GM23338 (cell line): ENCODE data around the gene GPNMB. TPM values are rescaled to one million over a fixed set of nuclear protein-coding genes. Genes with fewer than 3 reads are reported as not detected.

ENCODE experiments used
- CREB1 ChIP-seq: fragments of 250-450 bp; sonication (Bioruptor Pico); IDR thresholded peaks from 2 replicates; pipeline ENCODE4 v1.5.0; 2020; ENCODE audit warnings: low read depth, mild to moderate bottlenecking, moderate library complexity
- EZH2 ChIP-seq: fragments of 200-600 bp; sonication (generic); IDR thresholded peaks from one replicate; pipeline ENCODE4 v1.8.0; 2017; ENCODE audit warnings: antibody characterized with exemption, mild to moderate bottlenecking, low read depth; ENCODE audit not compliant: unreplicated experiment
- EZH2phosphoT487 ChIP-seq: fragments of 200-600 bp; sonication (generic); IDR thresholded peaks from one replicate; pipeline ENCODE4 v1.8.1; 2018; ENCODE audit warnings: antibody characterized with exemption; ENCODE audit not compliant: unreplicated experiment
- NANOG ChIP-seq: IDR thresholded peaks from 2 replicates; pipeline ENCODE4 v1.6.1; 2016; ENCODE audit warnings: antibody characterized with exemption, borderline replicate concordance
- POLR2AphosphoS5 ChIP-seq: IDR thresholded peaks from 2 replicates; pipeline ENCODE4 v1.6.1; 2016; ENCODE audit warnings: antibody characterized with exemption, low read depth
- REST ChIP-seq: IDR thresholded peaks from one replicate; pipeline ENCODE4 v1.6.1; 2018; ENCODE audit warnings: antibody characterized with exemption; ENCODE audit not compliant: unreplicated experiment
- STAT1 ChIP-seq: IDR thresholded peaks from one replicate; pipeline ENCODE4 v1.6.1; 2016; ENCODE audit warnings: antibody characterized with exemption; ENCODE audit not compliant: unreplicated experiment
- ZNF331 ChIP-seq: fragments of 250-450 bp; sonication (Bioruptor Pico); IDR thresholded peaks from 2 replicates; pipeline ENCODE4 v1.5.0; 2020; ENCODE audit warnings: low read depth, mild to moderate bottlenecking, moderate library complexity
- ZNF462 ChIP-seq: fragments of 250-450 bp; sonication (Bioruptor Pico); IDR thresholded peaks from 2 replicates; pipeline ENCODE4 v1.5.0; 2020; ENCODE audit warnings: mild to moderate bottlenecking, moderate library complexity
- polyA plus RNA-seq: library from polyadenylated mRNA; unstranded; fragments of >200 nt; fragmentation: Nextera tagmentation; extraction: Ambion mirVana; gene quantifications from 2 replicates; pipeline ENCODE4 v1.2.1, GENCODE V29; 2016
- total RNA-seq: library from RNA; depleted of rRNA; stranded (reverse); fragments of >200 nt; shearing (Covaris generic); gene quantifications from 2 replicates; pipeline ENCODE4 v1.2.3, GENCODE V29; 2014

The GPNMB gene
- total and polyA plus RNA-seq, 2 experiments from 2014 or later, result 0.76 to 1.2 TPM

GRCh38 chr7:23220690-23221305, 25.8 kb upstream of the GPNMB start (continued):
- TF ChIP-seq ZNF462 (CRISPR knock-in tag), result no peak
- no peak for TF ChIP-seq EZH2phosphoT487
- TF ChIP-seq NANOG, result no peak
- no peak for TF ChIP-seq REST
- no peak for TF ChIP-seq STAT1
- no peak for TF ChIP-seq POLR2AphosphoS5
- TF ChIP-seq EZH2, result no peak
- no peak for TF ChIP-seq ZNF331 (CRISPR knock-in tag)
- no peak for TF ChIP-seq CREB1
